GM21737 (cell line): Measurements from ENCODE around the gene DENND2A.
"Not testable (repeated sequence)": the region's sequence is repeated elsewhere in the genome, so short reads cannot be mapped to it uniquely, and the experiment has no call there.

Experiments used
- ATAC-seq: cut with Tn5 transposase; IDR thresholded peaks from one replicate; pipeline ENCODE4 v1.9.1; 2021; ENCODE audit warnings: mild to moderate bottlenecking, moderate library complexity; ENCODE audit not compliant: unreplicated experiment

Gene DENND2A

GRCh38 chr7:140619915-140620510 is 20.6 kb downstream of the DENND2A start:
- ATAC-seq = not testable (repeated sequence)

- no peak for ATAC-seq
Observed at GRCh38 chr7:140619176-140619575, 21.4 kb downstream of the DENND2A start.

GRCh38 chr7:140618306-140618705 is 22.3 kb downstream of the DENND2A start:
- ATAC-seq = no peak

- ATAC-seq = no peak
Observed at GRCh38 chr7:140617081-140617480, 23.5 kb downstream of the DENND2A start.

- ATAC-seq = no peak
Observed at GRCh38 chr7:140616328-140616727, 24.3 kb downstream of the DENND2A start.

- ATAC-seq = no peak
Observed at GRCh38 chr7:140611641-140612040, 29.0 kb downstream of the DENND2A start.

GRCh38 chr7:140610204-140611165 is 30.1 kb downstream of the DENND2A start:
- ATAC-seq = no peak

GRCh38 chr7:140609646-140610045 is 31.0 kb downstream of the DENND2A start:
- no peak for ATAC-seq

- ATAC-seq = no peak
Observed at GRCh38 chr7:140607441-140607989, 33.1 kb downstream of the DENND2A start.

GRCh38 chr7:140605337-140605736 is 35.3 kb downstream of the DENND2A start:
- ATAC-seq = no peak

- ATAC-seq = no peak
Observed at GRCh38 chr7:140604760-140605159, 35.9 kb downstream of the DENND2A start.

- no peak for ATAC-seq
Observed at GRCh38 chr7:140604076-140604475, 36.5 kb downstream of the DENND2A start.

- no peak for ATAC-seq
Observed at GRCh38 chr7:140601566-140602174, 38.9 kb downstream of the DENND2A start.

GRCh38 chr7:140600341-140600740 is 40.3 kb downstream of the DENND2A start:
- no peak for ATAC-seq

- ATAC-seq = no peak
Observed at GRCh38 chr7:140597428-140597949, 43.1 kb downstream of the DENND2A start.

GRCh38 chr7:140596519-140597427 is 43.8 kb downstream of the DENND2A start:
- ATAC-seq = no peak

GRCh38 chr7:140595468-140596092 is 45.0 kb downstream of the DENND2A start:
- ATAC-seq = no peak

- ATAC-seq = no peak
Observed at GRCh38 chr7:140594131-140594691, 46.4 kb downstream of the DENND2A start.

GRCh38 chr7:140593672-140593982 is 47.0 kb downstream of the DENND2A start:
- no peak for ATAC-seq
